GM23248 (cell line): ENCODE results near the gene B4GALT3. TPM values are rescaled to one million over a fixed set of nuclear protein-coding genes. Genes with fewer than 3 reads are reported as not detected.

Experiments
- DNase-seq: peaks from one replicate; pipeline ENCODE4 v3.0.0-alpha.2; 2015
- H2AFZ ChIP-seq: fragments of 200-600 bp; sonication (generic); 2 replicates; pipeline ENCODE4 v1.6.1; 2016; ENCODE audit warnings: antibody characterized with exemption
- H3F3A ChIP-seq: fragments of 200-600 bp; sonication (generic); 2 replicates; pipeline ENCODE4 v1.6.1; 2016; ENCODE audit warnings: mild to moderate bottlenecking, antibody characterized with exemption, mixed run types; ENCODE audit not compliant: insufficient read depth
- H3K27ac ChIP-seq: fragments of 200-600 bp; sonication (generic); 2 replicates; pipeline ENCODE4 v1.5.1; 2016; ENCODE audit warnings: mild to moderate bottlenecking
- H3K27me3 ChIP-seq: fragments of 200-600 bp; sonication (generic); replicated peaks from 2 replicates; pipeline ENCODE4 v1.6.1; 2016; ENCODE audit warnings: mild to moderate bottlenecking; ENCODE audit not compliant: insufficient read depth
- H3K36me3 ChIP-seq: fragments of 200-600 bp; sonication (generic); 2 replicates; pipeline ENCODE4 v1.6.1; 2016; ENCODE audit warnings: low read depth, mild to moderate bottlenecking
- H3K4me1 ChIP-seq: fragments of 200-600 bp; sonication (generic); 2 replicates; pipeline ENCODE4 v1.6.1; 2016; ENCODE audit warnings: mild to moderate bottlenecking; ENCODE audit not compliant: insufficient read depth
- H3K4me2 ChIP-seq: fragments of 200-600 bp; sonication (generic); one replicate; pipeline ENCODE4 v1.6.1; 2016; ENCODE audit warnings: mild to moderate bottlenecking; ENCODE audit not compliant: unreplicated experiment
- H3K4me3 ChIP-seq: fragments of 200-600 bp; sonication (generic); 2 replicates; pipeline ENCODE4 v1.5.1; 2016; ENCODE audit warnings: mild to moderate bottlenecking
- H3K79me2 ChIP-seq: fragments of 200-600 bp; sonication (generic); 2 replicates; pipeline ENCODE4 v1.6.1; 2016; ENCODE audit warnings: mild to moderate bottlenecking; ENCODE audit not compliant: insufficient read depth
- H3K9ac ChIP-seq: fragments of 200-600 bp; sonication (generic); 2 replicates; pipeline ENCODE4 v1.6.1; 2016; ENCODE audit warnings: mild to moderate bottlenecking
- H3K9me2 ChIP-seq: fragments of 200-600 bp; sonication (generic); 2 replicates; pipeline ENCODE4 v1.6.1; 2016; ENCODE audit warnings: mixed run types, mild to moderate bottlenecking, moderate library complexity; ENCODE audit not compliant: insufficient read depth
- H3K9me3 ChIP-seq: fragments of 200-600 bp; sonication (generic); one replicate; pipeline ENCODE4 v1.6.1; 2017; ENCODE audit warnings: low read depth
- H4K20me1 ChIP-seq: fragments of 200-600 bp; sonication (generic); 2 replicates; pipeline ENCODE4 v1.6.0; 2016; ENCODE audit not compliant: insufficient read depth
- EZH2 ChIP-seq: fragments of 200-600 bp; sonication (generic); IDR thresholded peaks from 2 replicates; pipeline ENCODE4 v1.6.1; 2018; ENCODE audit warnings: antibody characterized with exemption, mild to moderate bottlenecking; ENCODE audit not compliant: insufficient read depth, poor library complexity, severe bottlenecking
- EZH2phosphoT487 ChIP-seq: fragments of 200-600 bp; sonication (generic); IDR thresholded peaks from 2 replicates; pipeline ENCODE4 v1.6.1; 2018; ENCODE audit warnings: antibody characterized with exemption, moderate library complexity, mild to moderate bottlenecking, low read depth; ENCODE audit not compliant: insufficient read depth
- WGBS, 2 experiments: methylation state at CpG; one replicate each; pipeline ENCODE4 v1.1.6; 2015 to 2017; ENCODE audit warnings: low lambda C conversion rate in 2 of 2, low coverage in 1 of 2; ENCODE audit errors: missing lambda C conversion rate in 2 of 2; 5-methylcytosine and 5-hydroxymethylcytosine counted together
- in situ Hi-C: fragments of 300-500 bp; cut with MboI; formaldehyde crosslinking; loops from 2 replicates; pipeline ENCODE4 v1.15.0; 2020
- polyA plus RNA-seq: library from polyadenylated mRNA; unstranded; fragments of >200 nt; fragmentation: Nextera tagmentation; extraction: Ambion mirVana; gene quantifications from 2 replicates; pipeline ENCODE4 v1.2.1, GENCODE V29; 2016
- total RNA-seq: library from RNA; depleted of rRNA; stranded (reverse); fragments of >200 nt; shearing (Covaris generic); gene quantifications from 2 replicates; pipeline ENCODE4 v1.2.3, GENCODE V29; 2014

The B4GALT3 gene
- total and polyA plus RNA-seq, 2 experiments from 2014 or later, result 31.3 to 34.5 TPM

DNA sequence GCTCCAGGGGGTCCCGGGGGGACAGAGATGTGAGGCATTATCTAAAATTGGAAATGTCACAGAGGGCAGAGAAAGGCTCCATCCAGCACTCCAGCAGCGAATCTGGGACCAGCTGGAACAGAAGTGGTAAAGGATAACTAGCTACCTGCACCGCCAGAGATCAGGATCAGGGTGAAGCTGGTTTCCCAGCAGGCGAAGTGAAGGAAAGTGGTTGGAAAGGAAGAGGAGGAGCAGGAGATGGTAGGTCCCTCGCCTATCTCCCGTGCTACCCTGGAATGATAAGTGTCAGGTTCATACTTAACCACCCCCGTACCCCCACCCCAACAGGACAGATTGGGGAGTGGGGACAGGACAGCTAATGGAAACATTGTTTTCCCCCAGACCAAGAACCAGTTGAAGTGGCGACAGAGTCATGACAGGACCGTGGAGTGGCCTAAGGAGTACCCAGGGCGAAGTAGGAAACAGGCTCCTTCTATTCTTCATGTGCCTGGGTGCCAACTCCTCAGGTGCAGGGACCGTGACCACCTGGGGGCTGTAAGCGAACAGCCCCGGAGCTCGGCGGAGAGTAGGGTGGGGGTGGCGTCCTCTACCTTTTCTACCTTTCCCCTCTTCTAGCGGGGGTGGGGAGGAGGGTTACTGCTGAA is 717 bp downstream of the B4GALT3 start:
- Histone ChIP-seq H3K4me2 (peak overlapping the region; percentile 90), H2AFZ (peak overlapping the region; percentile 74), H3K9me3 (no peaks in the 10 kb centered on the region), H3K79me2 (peaks cover 19% of the 10 kb centered on the region), H3K9me2 (no peaks in the 10 kb centered on the region), H3K36me3 (peaks cover 10% of the 10 kb centered on the region), H3K27me3 (no peaks in the 10 kb centered on the region), H3F3A (peaks cover 29% of the 10 kb centered on the region), H3K9ac (peak overlapping the region; percentile 97), H3K27ac (0 out of 2 replicates have a peak overlapping the region, but pooled peaks have one; percentile 39), H4K20me1 (no peaks in the 10 kb centered on the region), H3K4me1 (peaks cover 22% of the 10 kb centered on the region), H3K4me3 (peak overlapping the region; percentile 98)
- in situ Hi-C loops, result no loop called here
- peak; percentile 29 for DNase-seq
- WGBS, 2 experiments, result 22 to 23% methylated on average over 16 to 17 of the region's 17 CpGs
- TF ChIP-seq EZH2phosphoT487 (no peak), EZH2 (no peak)

DNA sequence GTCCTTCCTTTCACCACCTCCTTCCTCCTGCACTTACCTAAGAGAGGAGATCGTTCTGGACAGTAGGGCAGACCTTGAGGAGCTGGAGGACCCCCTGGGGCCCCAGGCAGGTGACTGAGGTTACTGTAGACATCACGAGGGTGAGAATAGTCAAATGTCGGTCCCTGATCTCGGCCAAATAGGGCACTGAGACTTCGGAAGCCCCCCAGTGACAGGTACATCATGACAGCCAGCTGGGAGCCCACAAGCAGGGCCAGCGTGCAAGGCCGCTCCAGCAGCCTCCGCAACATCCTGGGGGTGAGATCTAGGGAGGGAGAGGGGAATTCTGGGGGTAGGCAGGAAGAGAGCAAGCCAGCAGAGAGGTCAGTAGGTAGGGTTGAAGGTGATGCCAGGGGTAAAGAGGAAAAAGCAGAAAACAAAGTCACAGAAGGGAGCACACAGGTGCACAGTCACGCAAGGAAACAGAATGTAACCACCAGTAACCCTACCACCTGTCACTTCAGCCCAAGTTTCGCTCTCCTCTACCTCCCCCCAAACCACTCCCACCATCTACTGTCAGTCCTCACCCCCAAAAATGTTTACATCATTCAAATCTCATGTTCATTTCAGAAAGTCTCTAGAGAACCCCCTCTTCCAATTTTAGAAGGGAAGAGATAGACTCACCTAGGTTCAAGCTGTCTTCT is 1.4 kb downstream of the B4GALT3 start:
- in situ Hi-C loops, result no loop called here
- Histone ChIP-seq H3K9ac (peak overlapping the region; percentile 97), H3K4me1 (peaks cover 23% of the 10 kb centered on the region), H2AFZ (no peak overlapping the region), H3K9me3 (no peaks in the 10 kb centered on the region), H4K20me1 (no peaks in the 10 kb centered on the region), H3K36me3 (peaks cover 17% of the 10 kb centered on the region), H3K79me2 (peaks cover 26% of the 10 kb centered on the region), H3K27ac (no peak overlapping the region), H3F3A (peaks cover 25% of the 10 kb centered on the region), H3K9me2 (no peaks in the 10 kb centered on the region), H3K4me3 (peak overlapping the region; percentile 98), H3K4me2 (peak overlapping the region; percentile 90), H3K27me3 (no peaks in the 10 kb centered on the region)
- 93 to 95% methylated on average over 10 of the region's 10 CpGs for WGBS, 2 experiments
- DNase-seq, result no peak
- TF ChIP-seq EZH2phosphoT487, result no peak
- TF ChIP-seq EZH2, result no peak

DNA sequence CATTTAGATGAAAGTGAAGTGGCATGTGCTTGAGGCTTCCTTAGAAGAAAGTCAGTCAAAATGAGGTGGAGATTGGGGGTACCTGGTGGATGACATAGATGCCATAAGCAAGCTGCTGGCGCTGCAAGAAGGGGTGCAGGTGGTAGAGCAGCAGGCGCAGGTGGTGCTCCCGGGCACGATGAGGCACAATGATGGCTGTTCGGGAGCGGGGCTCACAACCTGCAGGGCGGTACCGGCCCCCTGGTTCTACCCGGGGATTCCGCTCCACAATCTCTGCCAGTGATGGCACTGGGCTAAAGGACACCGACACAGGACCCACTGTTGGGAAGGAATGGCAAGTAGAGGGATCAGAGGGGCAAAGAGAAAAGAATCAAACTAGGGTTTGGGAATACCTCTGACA is 2.4 kb downstream of the B4GALT3 start:
- Histone ChIP-seq H3K4me2 (no peak overlapping the region), H3K4me1 (peaks cover 23% of the 10 kb centered on the region), H3K36me3 (peaks cover 23% of the 10 kb centered on the region), H3K9me2 (no peaks in the 10 kb centered on the region), H4K20me1 (no peaks in the 10 kb centered on the region), H2AFZ (no peak overlapping the region), H3K79me2 (peaks cover 26% of the 10 kb centered on the region), H3K9ac (no peak overlapping the region), H3K27me3 (no peaks in the 10 kb centered on the region), H3F3A (peaks cover 25% of the 10 kb centered on the region), H3K27ac (no peak overlapping the region), H3K9me3 (no peaks in the 10 kb centered on the region), H3K4me3 (no peak overlapping the region)
- no peak for DNase-seq
- in situ Hi-C loops, result no loop called here
- WGBS, 2 experiments, result 88 to 93% methylated on average over 11 of the region's 11 CpGs
- no peak for TF ChIP-seq EZH2
- TF ChIP-seq EZH2phosphoT487, result no peak

DNA sequence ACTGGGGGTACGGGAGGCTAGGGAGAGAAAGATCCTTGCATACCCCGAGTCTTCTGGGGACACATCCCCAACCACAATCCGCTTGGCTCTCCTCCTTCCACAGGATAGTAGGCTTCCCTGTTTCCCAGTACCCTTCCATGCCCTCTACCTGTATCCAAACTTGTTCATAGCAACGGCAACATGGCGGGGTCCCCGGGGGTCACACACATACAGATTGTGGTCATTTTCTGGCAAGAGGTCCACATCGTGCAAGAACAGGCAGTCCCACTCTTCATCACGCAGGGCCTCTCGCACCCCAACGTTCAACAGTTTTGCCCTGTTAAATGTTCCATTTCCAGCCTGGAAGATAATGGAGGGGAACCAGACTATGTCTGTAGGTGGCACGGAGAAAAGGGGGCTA is 3.6 kb downstream of the B4GALT3 start:
- DNase-seq, result no peak
- WGBS, 2 experiments, result 96 to 98% methylated on average over 11 of the region's 11 CpGs
- Histone ChIP-seq H3K9me2 (no peaks in the 10 kb centered on the region), H3K9ac (peak overlapping the region; percentile 78), H2AFZ (no peak overlapping the region), H3K27me3 (no peaks in the 10 kb centered on the region), H3K9me3 (no peaks in the 10 kb centered on the region), H3K36me3 (peaks cover 23% of the 10 kb centered on the region), H3K79me2 (peaks cover 26% of the 10 kb centered on the region), H3K4me1 (peaks cover 23% of the 10 kb centered on the region), H3K4me2 (peak overlapping the region; percentile 43), H3F3A (peaks cover 25% of the 10 kb centered on the region), H4K20me1 (no peaks in the 10 kb centered on the region), H3K27ac (peak overlapping the region; percentile 93), H3K4me3 (no peak overlapping the region)
- TF ChIP-seq EZH2, result no peak
- TF ChIP-seq EZH2phosphoT487, result no peak
- in situ Hi-C loops, result no loop called here
